Duodenal mucosa (tissue), 2 donors: ENCODE measurements around the gene BDNF.

Experiments used
- H3K27ac ChIP-seq: one replicate; pipeline ENCODE4 v1.7.0; 2013; ENCODE audit warnings: low read depth, low read length
- H3K27me3 ChIP-seq, 2 donors: one replicate each; pipeline ENCODE4 v1.7.0; 2013; ENCODE audit warnings: low read length in 2 of 2, control low read depth in 1 of 2; ENCODE audit not compliant: insufficient read depth in 2 of 2, control insufficient read depth in 1 of 2
- H3K36me3 ChIP-seq, 2 donors: one replicate each; pipeline ENCODE4 v1.7.0; 2013; ENCODE audit warnings: low read length in 2 of 2, control low read depth in 1 of 2; ENCODE audit not compliant: insufficient read depth in 2 of 2, control insufficient read depth in 1 of 2
- H3K4me1 ChIP-seq, 2 donors: one replicate each; pipeline ENCODE4 v1.7.0; 2013; ENCODE audit warnings: low read length in 2 of 2, control low read depth in 1 of 2; ENCODE audit not compliant: insufficient read depth in 2 of 2, control insufficient read depth in 1 of 2
- H3K4me3 ChIP-seq, 2 donors: one replicate each; pipeline ENCODE4 v1.7.0; 2013; ENCODE audit warnings: low read length in 2 of 2, low read depth in 1 of 2
- H3K9ac ChIP-seq, 2 donors: one replicate each; pipeline ENCODE4 v1.7.0; 2013; ENCODE audit warnings: low read length in 2 of 2, low read depth in 1 of 2
- H3K9me3 ChIP-seq, 2 donors: one replicate each; pipeline ENCODE4 v1.7.0; 2013; ENCODE audit warnings: low read length in 2 of 2, control low read depth in 1 of 2; ENCODE audit not compliant: control insufficient read depth in 1 of 2

The BDNF gene

DNA sequence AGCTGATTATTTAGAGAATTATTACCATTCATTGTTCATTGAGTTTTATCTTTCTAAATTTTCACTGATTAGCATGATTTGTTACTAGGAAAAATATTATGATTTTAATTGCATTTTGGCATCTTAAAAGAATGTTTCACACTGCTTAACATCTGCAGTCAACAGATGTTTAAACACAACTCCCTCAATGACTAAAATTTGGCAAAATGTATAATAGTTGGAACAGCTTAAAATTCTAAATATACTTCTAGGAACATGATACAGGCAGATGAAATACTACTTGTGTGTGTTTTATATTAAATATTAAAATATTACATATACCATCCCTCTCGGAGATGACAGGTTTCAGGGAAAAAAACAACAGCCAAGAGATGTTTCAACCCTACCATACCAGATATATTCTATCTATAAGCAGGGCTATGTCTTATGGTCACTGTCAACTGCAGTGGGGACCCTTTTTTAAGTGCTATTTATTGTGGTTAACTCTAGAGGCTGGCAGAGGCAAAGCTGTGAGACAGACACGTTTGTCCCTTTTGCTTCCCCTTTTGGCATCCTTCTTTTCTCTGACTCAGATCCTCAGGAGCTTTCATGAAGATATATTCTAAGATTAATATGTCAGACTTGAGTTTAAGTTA lies 81.9 kb downstream of the BDNF start:
- Histone ChIP-seq H3K4me1 (no peaks in the 10 kb centered on the region), H3K9me3 (no peaks in the 10 kb centered on the region), H3K36me3 (no peaks in the 10 kb centered on the region), H3K4me3 (no peak overlapping the region), H3K27me3 (no peaks in the 10 kb centered on the region), H3K27ac (no peak overlapping the region), H3K9ac (no peak overlapping the region)

DNA sequence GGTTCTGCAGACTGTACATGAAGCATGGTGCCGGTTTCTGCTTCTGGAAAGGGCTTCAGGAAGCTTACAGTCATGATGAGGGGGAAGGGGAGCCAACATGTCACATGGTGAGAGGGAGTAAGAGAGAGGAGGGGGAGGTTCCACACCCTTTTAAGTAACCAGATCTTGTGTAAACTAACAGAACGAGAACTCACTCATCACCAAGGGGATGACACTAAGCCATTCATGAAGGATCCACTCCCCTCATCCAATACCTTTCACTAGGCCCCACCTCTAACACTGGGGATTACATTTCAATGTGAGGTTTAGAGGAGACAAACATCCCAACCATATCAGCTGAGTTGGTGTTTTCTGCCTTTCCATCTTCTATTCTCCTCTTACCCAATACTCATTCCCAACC lies 83.5 kb downstream of the BDNF start:
- no peaks in the 10 kb centered on the region for H3K27me3 ChIP-seq
- H3K4me1 ChIP-seq = no peaks in the 10 kb centered on the region
- no peaks in the 10 kb centered on the region for H3K36me3 ChIP-seq
- H3K9me3 ChIP-seq = no peaks in the 10 kb centered on the region
- no peak overlapping the region for H3K4me3 ChIP-seq
- no peak overlapping the region for H3K27ac ChIP-seq
- no peak overlapping the region for H3K9ac ChIP-seq

DNA sequence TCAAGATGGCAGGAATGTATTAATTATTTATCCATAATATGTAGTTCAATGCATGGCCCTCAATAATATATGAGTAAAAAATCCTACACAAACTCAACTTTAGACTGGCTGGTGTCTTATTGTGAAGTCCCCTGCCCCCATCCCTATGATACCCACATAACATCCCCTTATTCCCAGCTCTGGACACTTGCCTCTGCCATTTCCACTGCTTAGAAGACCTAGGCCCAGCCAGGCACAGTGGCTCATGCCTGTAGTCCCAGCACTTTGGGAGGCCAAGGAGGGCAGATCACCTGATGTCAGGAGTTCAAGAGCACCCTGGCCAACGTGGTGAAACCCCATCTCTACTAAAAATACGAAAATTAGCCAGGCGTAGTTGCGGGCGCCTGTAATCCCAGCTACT lies 84.4 kb downstream of the BDNF start:
- Histone ChIP-seq H3K9me3 (no peaks in the 10 kb centered on the region), H3K36me3 (no peaks in the 10 kb centered on the region), H3K27ac (no peak overlapping the region), H3K27me3 (no peaks in the 10 kb centered on the region), H3K9ac (no peak overlapping the region), H3K4me3 (no peak overlapping the region), H3K4me1 (no peaks in the 10 kb centered on the region)

DNA sequence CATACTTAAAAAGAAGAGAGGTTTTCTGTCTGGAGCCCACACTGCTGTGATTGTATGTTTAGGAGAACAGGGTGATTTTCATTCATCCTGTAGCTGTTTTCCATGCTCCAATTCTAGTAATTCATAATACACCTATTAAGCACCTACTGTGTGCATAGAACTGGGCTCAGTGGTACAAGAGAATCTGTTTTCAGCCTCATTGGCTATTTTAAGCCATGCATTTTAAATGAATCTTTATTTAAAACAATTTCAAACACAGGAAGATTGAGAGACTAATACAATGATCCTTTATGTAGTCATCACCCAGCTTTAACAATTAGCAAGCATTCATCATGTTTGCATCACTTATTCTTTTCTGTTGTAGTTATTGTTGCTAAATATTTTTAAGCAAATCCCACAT lies 86.2 kb downstream of the BDNF start:
- Histone ChIP-seq H3K27ac (no peak overlapping the region), H3K4me3 (no peak overlapping the region), H3K4me1 (no peaks in the 10 kb centered on the region), H3K9ac (no peak overlapping the region), H3K9me3 (no peaks in the 10 kb centered on the region), H3K27me3 (no peaks in the 10 kb centered on the region), H3K36me3 (no peaks in the 10 kb centered on the region)

DNA sequence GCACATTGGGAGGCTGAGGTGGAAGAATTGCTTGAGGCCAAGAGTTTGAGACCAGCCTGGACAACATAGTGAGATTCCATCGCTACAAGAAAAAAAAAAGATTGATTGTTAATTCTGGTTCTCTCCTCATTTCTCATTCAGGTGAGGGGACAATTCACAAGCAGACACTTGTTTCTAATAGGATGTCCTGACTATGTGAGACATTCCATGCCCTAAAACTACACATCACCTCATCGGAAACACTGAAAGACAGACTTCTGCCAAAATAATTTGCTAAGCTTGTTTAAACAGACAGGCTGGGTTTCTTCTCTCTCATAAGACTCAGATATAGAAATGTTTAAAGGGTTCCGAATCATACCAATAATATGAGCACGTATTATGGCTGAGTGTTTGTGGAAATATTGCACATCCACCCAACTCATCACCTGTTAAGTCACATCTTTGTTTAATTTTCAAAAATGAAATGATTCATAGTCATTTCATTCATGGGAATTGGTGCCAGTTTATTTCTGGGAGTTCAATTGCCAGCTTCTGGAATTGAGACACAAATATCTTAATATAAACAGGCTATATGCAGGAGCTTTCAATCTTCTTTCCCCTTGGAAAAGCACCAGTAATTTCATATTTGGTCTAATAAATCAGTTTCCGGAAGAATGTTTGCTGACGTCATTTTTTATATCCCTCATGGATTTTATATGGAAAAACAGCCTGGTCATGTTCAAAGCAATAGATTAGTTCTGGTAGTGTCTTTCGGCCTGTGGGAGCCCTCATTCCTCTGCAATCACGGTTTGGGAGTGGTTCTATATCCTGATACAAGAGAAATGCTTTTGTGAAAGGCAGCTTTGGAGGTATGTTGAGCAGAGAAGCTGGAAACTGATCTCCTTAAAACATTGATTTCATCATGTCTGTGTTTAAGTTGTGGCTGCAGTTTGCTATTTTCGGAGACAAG lies 87.0 kb downstream of the BDNF start:
- no peak overlapping the region for H3K27ac ChIP-seq
- no peaks in the 10 kb centered on the region for H3K4me1 ChIP-seq
- H3K36me3 ChIP-seq = no peaks in the 10 kb centered on the region

DNA sequence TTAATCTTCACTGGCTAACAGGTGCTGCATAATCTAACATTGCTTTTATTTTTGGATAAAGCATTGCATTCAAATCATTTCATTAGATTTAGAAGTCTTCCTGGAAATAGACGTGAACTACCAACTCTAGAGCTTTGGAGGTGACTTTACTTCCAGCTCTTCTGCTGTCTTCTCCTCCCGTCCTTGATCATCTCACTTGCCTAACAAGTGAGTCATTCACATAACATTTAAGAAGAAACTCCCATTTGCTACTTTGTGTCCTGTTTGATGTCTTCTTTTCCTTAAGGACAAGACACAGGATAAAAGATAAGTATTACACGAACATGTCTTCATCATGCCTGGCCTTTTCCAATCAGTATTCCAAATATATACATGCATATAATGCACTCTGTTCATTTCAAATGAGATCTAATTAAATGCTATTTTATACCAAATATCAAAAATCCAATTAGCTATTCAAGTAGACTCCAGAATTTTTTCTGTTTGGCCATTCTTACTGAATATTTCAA lies 88.3 kb downstream of the BDNF start:
- no peaks in the 10 kb centered on the region for H3K27me3 ChIP-seq
- no peaks in the 10 kb centered on the region for H3K9me3 ChIP-seq
- H3K9ac ChIP-seq = no peak overlapping the region
- no peaks in the 10 kb centered on the region for H3K36me3 ChIP-seq
- no peak overlapping the region for H3K27ac ChIP-seq
- no peaks in the 10 kb centered on the region for H3K4me1 ChIP-seq
- no peak overlapping the region for H3K4me3 ChIP-seq

More for the DNA sequence above, 87.0 kb downstream of the BDNF start:
- Histone ChIP-seq H3K9me3 (no peaks in the 10 kb centered on the region), H3K27me3 (no peaks in the 10 kb centered on the region), H3K4me3 (no peak overlapping the region), H3K9ac (no peak overlapping the region)

DNA sequence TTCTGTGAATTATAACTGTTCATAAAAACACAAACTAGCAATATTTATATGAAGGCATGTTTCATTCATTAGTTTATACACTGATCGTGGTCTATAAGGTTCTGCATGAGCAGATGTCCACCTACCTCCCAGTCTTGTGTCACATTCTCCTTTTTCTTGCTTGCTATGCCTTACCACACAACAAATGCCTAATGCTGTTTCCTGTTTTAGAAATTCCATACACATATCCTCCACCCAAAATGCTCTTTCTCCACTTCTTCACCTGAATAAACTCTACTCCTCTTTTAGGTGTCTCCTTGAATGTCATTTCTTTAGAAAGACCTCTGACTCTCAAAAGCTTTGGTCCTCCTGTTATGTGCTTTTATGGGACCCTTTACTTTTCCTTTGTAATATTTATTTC lies 88.9 kb downstream of the BDNF start:
- no peaks in the 10 kb centered on the region for H3K36me3 ChIP-seq
- H3K4me1 ChIP-seq = no peaks in the 10 kb centered on the region
- no peaks in the 10 kb centered on the region for H3K9me3 ChIP-seq
- no peaks in the 10 kb centered on the region for H3K27me3 ChIP-seq
- no peak overlapping the region for H3K9ac ChIP-seq
- H3K4me3 ChIP-seq = no peak overlapping the region
- H3K27ac ChIP-seq = no peak overlapping the region

DNA sequence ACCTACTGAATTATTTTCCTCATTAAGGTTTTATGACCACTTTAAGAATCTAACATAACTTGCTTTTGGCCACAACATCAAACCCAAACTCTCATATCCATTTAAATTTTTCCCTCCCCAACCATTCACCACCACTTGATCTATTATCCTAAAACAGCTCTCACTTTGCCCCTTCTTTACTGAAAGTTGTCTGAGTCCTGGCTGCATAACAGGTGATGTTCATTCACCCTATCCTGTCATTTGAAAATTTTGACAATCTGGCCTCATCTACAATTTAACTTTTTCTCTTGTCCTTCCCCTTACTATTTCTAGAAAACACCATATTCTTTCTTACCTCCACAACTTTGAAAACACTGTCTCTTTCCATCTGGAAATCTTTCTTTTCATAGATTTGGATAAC lies 89.3 kb downstream of the BDNF start:
- no peak overlapping the region for H3K27ac ChIP-seq
- H3K9me3 ChIP-seq = no peaks in the 10 kb centered on the region
- H3K36me3 ChIP-seq = no peaks in the 10 kb centered on the region
- no peak overlapping the region for H3K4me3 ChIP-seq
- no peaks in the 10 kb centered on the region for H3K4me1 ChIP-seq
- no peak overlapping the region for H3K9ac ChIP-seq
- no peaks in the 10 kb centered on the region for H3K27me3 ChIP-seq

DNA sequence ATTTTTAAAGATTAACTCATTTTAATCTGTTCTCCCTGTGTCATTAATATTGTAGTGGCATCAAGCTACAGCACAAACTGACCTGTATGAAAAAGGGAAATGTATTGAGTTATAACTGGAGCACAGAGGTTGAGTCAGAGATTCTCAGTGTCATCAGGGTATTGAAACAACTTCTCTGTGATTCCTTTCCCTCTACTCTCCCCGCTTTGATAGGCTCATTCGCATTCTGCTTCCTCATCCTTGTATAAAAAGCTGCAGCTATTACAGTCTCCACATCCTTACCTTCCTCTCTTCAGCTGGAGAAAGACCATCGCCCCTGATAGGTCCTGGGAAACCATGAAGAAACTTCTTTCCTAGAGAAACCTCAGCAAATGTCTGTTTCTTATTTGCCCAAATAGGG lies 90.0 kb downstream of the BDNF start:
- no peak overlapping the region for H3K9ac ChIP-seq
- H3K4me1 ChIP-seq = no peaks in the 10 kb centered on the region
- no peaks in the 10 kb centered on the region for H3K9me3 ChIP-seq
- H3K27me3 ChIP-seq = no peaks in the 10 kb centered on the region
- no peak overlapping the region for H3K27ac ChIP-seq
- no peaks in the 10 kb centered on the region for H3K36me3 ChIP-seq
- H3K4me3 ChIP-seq = no peak overlapping the region

DNA sequence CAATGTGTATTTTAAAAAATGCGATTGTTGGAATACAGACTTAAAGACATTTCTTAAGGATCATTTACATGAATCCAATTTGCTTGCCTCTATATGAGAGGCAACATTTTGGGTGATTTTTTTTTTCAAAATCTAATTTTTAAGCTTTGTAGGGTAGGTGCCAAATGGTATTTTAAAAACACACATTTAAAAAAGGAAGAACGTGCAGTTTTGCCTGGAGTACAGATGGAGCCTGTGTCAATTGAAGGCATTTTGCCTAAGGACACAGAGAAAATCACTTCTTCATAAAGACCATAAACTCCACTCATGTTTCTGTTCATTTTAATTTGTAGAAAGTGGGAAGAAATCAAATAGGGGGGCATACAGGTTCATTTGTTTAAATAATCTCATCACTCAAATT lies 91.3 kb downstream of the BDNF start:
- Histone ChIP-seq H3K4me1 (no peaks in the 10 kb centered on the region), H3K9me3 (no peaks in the 10 kb centered on the region)

More for the DNA sequence above, 91.3 kb downstream of the BDNF start:
- H3K4me3 ChIP-seq = no peak overlapping the region
- H3K27ac ChIP-seq = no peak overlapping the region
- H3K27me3 ChIP-seq = no peaks in the 10 kb centered on the region
- no peaks in the 10 kb centered on the region for H3K36me3 ChIP-seq
- no peak overlapping the region for H3K9ac ChIP-seq
